HepG2 (cell line): Measurements from ENCODE around the gene RASL12. TPM values are rescaled to one million over a fixed set of nuclear protein-coding genes. Genes with fewer than 3 reads are reported as not detected.

Experiments used
- ATAC-seq: fragments of 200-7000 bp; cut with Tn5 transposase; 3 replicates; pipeline ENCODE4 v1.9.1; 2020; ENCODE audit warnings: mild to moderate bottlenecking, moderate library complexity
- BruUV-seq: library from RNA; stranded (reverse); fragments of 400-500 nt; replicated peaks from 2 replicates; lab custom pipeline; 2021; lab: Mats Ljungman, UMichigan
- CTCF ChIA-PET: fragments of 300-600 bp; formaldehyde crosslinking; extraction: SDS; loops from one replicate; lab custom pipeline; 2021; ENCODE audit warnings: low total read pairs, inconsistent platforms, low intra/inter-chr PET ratio; lab: Yijun Ruan, JAX
- POLR2A ChIA-PET: fragments of 350-600 bp; sonication (Branson Sonifier 250); formaldehyde crosslinking; loops from one replicate; lab custom pipeline; 2020; ENCODE audit warnings: antibody characterized with exemption, inconsistent platforms; lab: Yijun Ruan, JAX
- DNase-seq: peaks from one replicate; pipeline ENCODE4 v3.0.0-alpha.2; 2015; ENCODE audit warnings: low spot score
- FAIRE-seq: peaks from 3 replicates; lab custom pipeline; 2011; peaks lifted over from hg19 to GRCh38; lab: Jason Lieb, UNC
- H2AFZ ChIP-seq: one replicate; pipeline ENCODE4 v1.6.1; 2011; ENCODE audit warnings: low read length, inconsistent platforms
- H3K27ac ChIP-seq: fragments of 300-600 bp; 3 replicates; pipeline ENCODE4 v1.8.0; 2011; ENCODE audit warnings: mixed run types, mild to moderate bottlenecking, mixed read lengths, low read length, inconsistent platforms; ENCODE audit not compliant: insufficient read depth; ENCODE audit errors: extremely low read length
- H3K27me3 ChIP-seq, 2 experiments: fragments of 200-600 bp in 1 of 2; 2 replicates in 1 of 2; 3 replicates in 1 of 2; pipeline versions ENCODE4 v1.6.0 to v1.8.0; 2011; ENCODE audit warnings: low read length in 2 of 2, mild to moderate bottlenecking in 2 of 2, moderate library complexity in 2 of 2, inconsistent platforms in 1 of 2; ENCODE audit not compliant: insufficient read depth in 2 of 2, control insufficient read depth in 1 of 2
- H3K36me3 ChIP-seq, 2 experiments: fragments of 200-600 bp in 1 of 2; replicated peaks in 1 of 2; 2 replicates in 1 of 2; 3 replicates in 1 of 2; pipeline versions ENCODE4 v1.5.1 to v1.8.0; 2011; ENCODE audit warnings: low read length in 2 of 2, inconsistent platforms in 1 of 2; ENCODE audit not compliant: insufficient read depth in 2 of 2, control insufficient read depth in 1 of 2
- H3K4me1 ChIP-seq: 2 replicates; pipeline ENCODE4 v1.5.1; 2012; ENCODE audit warnings: low read length, inconsistent platforms; ENCODE audit not compliant: insufficient read depth
- H3K4me2 ChIP-seq: 2 replicates; pipeline ENCODE4 v1.6.0; 2011; ENCODE audit warnings: low read depth, low read length, inconsistent platforms
- H3K4me3 ChIP-seq, 3 experiments: fragments of 200-600 bp in 1 of 3; sonication (generic), shearing (Covaris generic) in 1 of 3; replicated peaks in 1 of 3; 2 replicates each; pipeline ENCODE4 v1.5.1; 2011 to 2016; ENCODE audit warnings: low read length in 3 of 3, inconsistent platforms in 2 of 3, low read depth in 2 of 3, mild to moderate bottlenecking in 2 of 3, control low read depth in 1 of 3, mixed read lengths in 1 of 3; ENCODE audit not compliant: insufficient read depth in 1 of 3
- H3K79me2 ChIP-seq: one replicate; pipeline ENCODE4 v1.6.1; 2011; ENCODE audit warnings: low read length, inconsistent platforms; ENCODE audit not compliant: insufficient read depth
- H3K9ac ChIP-seq: 2 replicates; pipeline ENCODE4 v1.6.0; 2011; ENCODE audit warnings: mild to moderate bottlenecking, low read depth, low read length, inconsistent platforms; ENCODE audit not compliant: insufficient read depth
- H3K9me3 ChIP-seq: 2 replicates; pipeline ENCODE4 v1.5.1; 2012; ENCODE audit warnings: mild to moderate bottlenecking, low read length
- H4K20me1 ChIP-seq: 2 replicates; pipeline ENCODE4 v1.6.0; 2011; ENCODE audit warnings: inconsistent platforms, mild to moderate bottlenecking, low read length, moderate library complexity; ENCODE audit not compliant: insufficient read depth
- MZF1 ChIP-seq: sonication (generic); formaldehyde crosslinking; IDR thresholded peaks from 2 replicates; pipeline ENCODE4 v1.8.1; 2023; ENCODE audit warnings: mild to moderate bottlenecking, missing genetic modification reagents, borderline replicate concordance
- NR2C2 ChIP-seq: sonication (generic); formaldehyde crosslinking; IDR thresholded peaks from 2 replicates; pipeline ENCODE4 v1.4.0; 2020; ENCODE audit warnings: missing genetic modification reagents, mild to moderate bottlenecking, moderate library complexity, borderline replicate concordance
- TBX2 ChIP-seq: sonication (generic); formaldehyde crosslinking; IDR thresholded peaks from 2 replicates; pipeline ENCODE4 v1.5.0; 2020; ENCODE audit warnings: missing genetic modification reagents, mild to moderate bottlenecking, borderline replicate concordance
- UBTF ChIP-seq: sonication (generic); formaldehyde crosslinking; IDR thresholded peaks from 2 replicates; pipeline ENCODE4 v1.4.0; 2020; ENCODE audit warnings: mild to moderate bottlenecking, missing genetic modification reagents
- ZC3H13 ChIP-seq: sonication (generic); formaldehyde crosslinking; IDR thresholded peaks from 2 replicates; pipeline ENCODE4 v1.8.1; 2023; ENCODE audit warnings: mild to moderate bottlenecking, missing genetic modification reagents, moderate library complexity
- ZFP90 ChIP-seq: sonication (generic); formaldehyde crosslinking; IDR thresholded peaks from 2 replicates; pipeline ENCODE4 v1.8.0; 2022; ENCODE audit warnings: missing genetic modification reagents, mild to moderate bottlenecking, inconsistent platforms, borderline replicate concordance
- ZNF713 ChIP-seq: sonication (generic); formaldehyde crosslinking; IDR thresholded peaks from 2 replicates; pipeline ENCODE4 v1.4.0; 2020; ENCODE audit warnings: mild to moderate bottlenecking, missing genetic modification reagents
- WGBS: methylation state at CpG from one replicate; pipeline ENCODE4 v1.1.6; 2017; ENCODE audit warnings: low lambda C conversion rate; 5-methylcytosine and 5-hydroxymethylcytosine counted together
- in situ Hi-C: cut with HindIII; loops from 2 replicates; pipeline ENCODE4 v1.10.0; 2017; ENCODE audit warnings: low pct_unique_long_range_greater_than_20kb; ENCODE audit not compliant: extremely low pct_ligation_motif_present
- intact Hi-C: fragments of 100-400 bp; cut with micrococcal nuclease; formaldehyde crosslinking; loops from one replicate; pipeline ENCODE4 v1.10.0; 2022; ENCODE audit not compliant: unreplicated experiment
- polyA plus RNA-seq, 8 experiments: library from polyadenylated mRNA; depleted of rRNA in 3 of 8; stranded (reverse) in 7 of 8; unstranded in 1 of 8; fragments of >200 nt; fragmentation: Illumina TruSeq in 4 of 8; extraction: Trizol in 4 of 8; gene quantifications; 2 replicates each; pipeline versions ENCODE4 v1.2.1 to v1.2.3, GENCODE V29; 2011 to 2016; ENCODE audit warnings: low read depth in 4 of 8, missing spikeins in 1 of 8, mixed read lengths in 1 of 8; ENCODE audit not compliant: insufficient read depth in 1 of 8
- total RNA-seq, 5 experiments: library from RNA; depleted of rRNA; stranded (reverse); fragments of >200 nt; fragmentation: Illumina TruSeq; extraction: Trizol; gene quantifications; 2 replicates each; pipeline ENCODE4 v1.2.3, GENCODE V29; 2016; ENCODE audit warnings: low read depth in 1 of 5
- TF ChIP-seq, protein P1 (sequence below): sonication (generic); formaldehyde crosslinking; IDR thresholded peaks from 2 replicates; pipeline ENCODE4 v1.5.1; 2020; ENCODE audit warnings: mild to moderate bottlenecking, missing genetic modification reagents, borderline replicate concordance

The RASL12 gene
- total and polyA plus RNA-seq, 2 of the 13 experiments (the other 11 are each of a cell fraction or from before 2014, with no cell fraction given): 0.16 to 0.55 TPM

GRCh38 chr15:65102912-65103311 lies 35.1 kb upstream of the RASL12 start:
- ChIA-PET CTCF (interaction anchor here (2.3 kb wide), 1 partner anchor 48 kb away, joined by 29 read pairs; no protein-coding TSS in a partner anchor), POLR2A (no interaction called here)
- in situ Hi-C loops (no loop called here), intact Hi-C loops (no loop called here)
- ATAC-seq (no peak), DNase-seq (no peak), FAIRE-seq (no peak)
- H3K4me3 ChIP-seq: no peak overlapping the region
- BruUV-seq: no TSS peak
- no peak overlapping the region for H3K9ac ChIP-seq
- no peak overlapping the region for H3K4me2 ChIP-seq
- H2AFZ ChIP-seq: no peak overlapping the region
- no peak for TF ChIP-seq UBTF (CRISPR knock-in tag)
- no peak for TF ChIP-seq TBX2 (CRISPR knock-in tag)
- no peak for TF ChIP-seq ZC3H13 (CRISPR knock-in tag)
- no peak for TF ChIP-seq MZF1 (CRISPR knock-in tag)
- no peak for TF ChIP-seq ZNF713 (CRISPR knock-in tag)
- no peak for TF ChIP-seq NR2C2
- TF ChIP-seq ZFP90 (CRISPR knock-in tag): no peak
- TF ChIP-seq, protein P1, sequence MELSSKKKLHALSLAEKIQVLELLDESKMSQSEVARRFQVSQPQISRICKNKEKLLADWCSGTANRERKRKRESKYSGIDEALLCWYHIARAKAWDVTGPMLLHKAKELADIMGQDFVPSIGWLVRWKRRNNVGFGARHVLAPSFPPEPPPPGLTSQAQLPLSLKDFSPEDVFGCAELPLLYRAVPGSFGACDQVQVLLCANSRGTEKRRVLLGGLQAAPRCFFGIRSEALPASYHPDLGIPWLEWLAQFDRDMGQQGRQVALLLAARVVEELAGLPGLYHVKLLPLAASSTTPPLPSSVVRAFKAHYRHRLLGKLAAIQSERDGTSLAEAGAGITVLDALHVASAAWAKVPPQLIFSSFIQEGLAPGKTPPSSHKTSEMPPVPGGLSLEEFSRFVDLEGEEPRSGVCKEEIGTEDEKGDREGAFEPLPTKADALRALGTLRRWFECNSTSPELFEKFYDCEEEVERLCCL (CRISPR knock-in tag): no peak
- peaks cover 6 to 18% of the 10 kb centered on the region in 2 experiments; a peak in 4 of 5 replicates for H3K36me3 ChIP-seq
- H3K27me3 ChIP-seq: no peaks in the 10 kb centered on the region; a peak in 1 of 5 replicates
- H3K9me3 ChIP-seq: no peaks in the 10 kb centered on the region
- H3K27ac ChIP-seq: no peak overlapping the region
- no peaks in the 10 kb centered on the region for H3K4me1 ChIP-seq
- H3K79me2 ChIP-seq: no peaks in the 10 kb centered on the region
- H4K20me1 ChIP-seq: no peaks in the 10 kb centered on the region
- WGBS: 98% methylated on average over 3 of the region's 3 CpGs
